HCT116 (cell line): ENCODE results near the gene FAR2.

Experiments used
- CTCF ChIP-seq, 3 experiments: fragments of 200-600 bp in 1 of 3; sonication (generic) in 1 of 3; IDR thresholded peaks in 2 of 3; conservative IDR thresholded peaks in 1 of 3; 2 replicates each; pipeline ENCODE4 v1.5.1; 2012 to 2017; ENCODE audit warnings: low read depth in 2 of 3, low read length in 2 of 3, antibody characterized with exemption in 1 of 3, borderline replicate concordance in 1 of 3, control low read depth in 1 of 3, mild to moderate bottlenecking in 1 of 3, mixed read lengths in 1 of 3, mixed run types in 1 of 3, moderate library complexity in 1 of 3; ENCODE audit not compliant: insufficient read depth in 1 of 3
- EZH2 ChIP-seq: fragments of 200-600 bp; sonication (generic); IDR thresholded peaks from 2 replicates; pipeline ENCODE4 v1.6.1; 2017; ENCODE audit warnings: antibody characterized with exemption, mixed run types
- EZH2phosphoT487 ChIP-seq: fragments of 200-600 bp; IDR thresholded peaks from 2 replicates; pipeline ENCODE4 v1.6.1; 2018; ENCODE audit warnings: antibody characterized with exemption, borderline replicate concordance
- MAX ChIP-seq: IDR thresholded peaks from 2 replicates; pipeline ENCODE4 v1.6.1; 2012
- POLR2AphosphoS5 ChIP-seq: IDR thresholded peaks from 2 replicates; pipeline ENCODE4 v1.6.1; 2011; ENCODE audit warnings: mild to moderate bottlenecking, low read depth, low read length, moderate library complexity

- TF ChIP-seq POLR2AphosphoS5 (no peak), MAX (no peak), CTCF (IDR thresholded peaks at IDR 0.05 in 2 of 3, conservative IDR thresholded peaks at IDR 0.05 in 1 of 3; ENCODE audit: borderline replicate concordance in 1 of 3, insufficient read depth in 1 of 3, low read depth in 2 of 3, low read length in 2 of 3) (no peak), EZH2 (no peak), EZH2phosphoT487 (no peak)
Measured at GRCh38 chr12:29240441-29240840, 91.4 kb downstream of the FAR2 start.
